Stimulated activated CD4-positive, alpha-beta T cell treated with anti-CD3 and anti-CD28 coated beads, Interleukin-15, amount 100 ng/mL, for 48 hours (primary cell): Measurements from ENCODE around the gene RNASE4.
"Not testable (repeated sequence)": the region's sequence is repeated elsewhere in the genome, so short reads cannot be mapped to it uniquely, and the experiment has no call there.

Source experiments
- DNase-seq, 2 donors: peaks; one replicate each; pipeline ENCODE4 v3.0.0-alpha.2; 2020; ENCODE audit warnings: low read depth in 2 of 2

The RNASE4 gene

GRCh38 chr14:20683891-20684661 is at the start of gene RNASE4:
TSS of gene RNASE4 (plus strand) at chr14:20684560. CDS start at chr14:20699372, 14,812 bp downstream.
- peak; percentile 65 to 67 for DNase-seq

- DNase-seq = no peak
Measured at GRCh38 chr14:20641591-20641990, 42.8 kb upstream of the RNASE4 start, which contains the start of gene OR6S1. TSS of gene OR6S1 (minus strand) at chr14:20641691. CDS start at chr14:20641691, 0 bp downstream.

- no peak for DNase-seq
Measured at GRCh38 chr14:20642182-20642581, 42.2 kb upstream of the RNASE4 start.

GRCh38 chr14:20642755-20643154 is 41.6 kb upstream of the RNASE4 start:
- DNase-seq = not testable (repeated sequence)

GRCh38 chr14:20644520-20644919 is 39.8 kb upstream of the RNASE4 start:
- DNase-seq = no peak

GRCh38 chr14:20645481-20645880 is 38.9 kb upstream of the RNASE4 start:
- no peak for DNase-seq

- peak; percentile 63 to 65 for DNase-seq
Measured at GRCh38 chr14:20652996-20653975, 31.1 kb upstream of the RNASE4 start.

- DNase-seq = no peak
Measured at GRCh38 chr14:20655851-20656250, 28.5 kb upstream of the RNASE4 start.

GRCh38 chr14:20656274-20656673 is 28.1 kb upstream of the RNASE4 start:
- DNase-seq = no peak

- no peak for DNase-seq
Measured at GRCh38 chr14:20657216-20658211, 26.8 kb upstream of the RNASE4 start.

- DNase-seq = no peak
Measured at GRCh38 chr14:20658246-20658645, 26.1 kb upstream of the RNASE4 start.

- DNase-seq = no peak
Measured at GRCh38 chr14:20659336-20659735, 25.0 kb upstream of the RNASE4 start.

GRCh38 chr14:20659813-20660395 is 24.5 kb upstream of the RNASE4 start:
- no peak for DNase-seq

GRCh38 chr14:20661197-20661596 is 23.2 kb upstream of the RNASE4 start:
- DNase-seq = no peak

GRCh38 chr14:20662968-20663732 is 21.2 kb upstream of the RNASE4 start:
- peak; percentile 79 to 83 for DNase-seq

GRCh38 chr14:20666400-20666961 is 17.9 kb upstream of the RNASE4 start:
- not testable (repeated sequence) for DNase-seq

- DNase-seq = no peak
Measured at GRCh38 chr14:20667957-20668356, 16.4 kb upstream of the RNASE4 start.

- no peak for DNase-seq
Measured at GRCh38 chr14:20668969-20669368, 15.4 kb upstream of the RNASE4 start.

- DNase-seq = no peak
Measured at GRCh38 chr14:20671597-20672283, 12.6 kb upstream of the RNASE4 start.
